Stimulated activated CD8-positive, alpha-beta memory T cell treated with anti-CD3 and anti-CD28 coated beads, Interleukin-12 subunit alpha, Interleukin-12 subunit beta, amount 100 ng/mL, for 1 hour (primary cell): ENCODE data around the gene ZNF638.
"Not testable (repeated sequence)": the region's sequence is repeated elsewhere in the genome, so short reads cannot be mapped to it uniquely, and the experiment has no call there.

ENCODE experiments used
- DNase-seq: peaks from one replicate; pipeline ENCODE4 v3.0.0-alpha.2; 2020; ENCODE audit warnings: low read depth

ZNF638 gene, protein sequence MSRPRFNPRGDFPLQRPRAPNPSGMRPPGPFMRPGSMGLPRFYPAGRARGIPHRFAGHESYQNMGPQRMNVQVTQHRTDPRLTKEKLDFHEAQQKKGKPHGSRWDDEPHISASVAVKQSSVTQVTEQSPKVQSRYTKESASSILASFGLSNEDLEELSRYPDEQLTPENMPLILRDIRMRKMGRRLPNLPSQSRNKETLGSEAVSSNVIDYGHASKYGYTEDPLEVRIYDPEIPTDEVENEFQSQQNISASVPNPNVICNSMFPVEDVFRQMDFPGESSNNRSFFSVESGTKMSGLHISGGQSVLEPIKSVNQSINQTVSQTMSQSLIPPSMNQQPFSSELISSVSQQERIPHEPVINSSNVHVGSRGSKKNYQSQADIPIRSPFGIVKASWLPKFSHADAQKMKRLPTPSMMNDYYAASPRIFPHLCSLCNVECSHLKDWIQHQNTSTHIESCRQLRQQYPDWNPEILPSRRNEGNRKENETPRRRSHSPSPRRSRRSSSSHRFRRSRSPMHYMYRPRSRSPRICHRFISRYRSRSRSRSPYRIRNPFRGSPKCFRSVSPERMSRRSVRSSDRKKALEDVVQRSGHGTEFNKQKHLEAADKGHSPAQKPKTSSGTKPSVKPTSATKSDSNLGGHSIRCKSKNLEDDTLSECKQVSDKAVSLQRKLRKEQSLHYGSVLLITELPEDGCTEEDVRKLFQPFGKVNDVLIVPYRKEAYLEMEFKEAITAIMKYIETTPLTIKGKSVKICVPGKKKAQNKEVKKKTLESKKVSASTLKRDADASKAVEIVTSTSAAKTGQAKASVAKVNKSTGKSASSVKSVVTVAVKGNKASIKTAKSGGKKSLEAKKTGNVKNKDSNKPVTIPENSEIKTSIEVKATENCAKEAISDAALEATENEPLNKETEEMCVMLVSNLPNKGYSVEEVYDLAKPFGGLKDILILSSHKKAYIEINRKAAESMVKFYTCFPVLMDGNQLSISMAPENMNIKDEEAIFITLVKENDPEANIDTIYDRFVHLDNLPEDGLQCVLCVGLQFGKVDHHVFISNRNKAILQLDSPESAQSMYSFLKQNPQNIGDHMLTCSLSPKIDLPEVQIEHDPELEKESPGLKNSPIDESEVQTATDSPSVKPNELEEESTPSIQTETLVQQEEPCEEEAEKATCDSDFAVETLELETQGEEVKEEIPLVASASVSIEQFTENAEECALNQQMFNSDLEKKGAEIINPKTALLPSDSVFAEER (N-terminal part only)

GRCh38 chr2:71331581-71332434 is at the start of gene ZNF638:
Gene ZNF638 (plus strand): TSS chr2:71331782. CDS start chr2:71348955, 17,173 bp downstream.
- peak; percentile 89 for DNase-seq

DNA sequence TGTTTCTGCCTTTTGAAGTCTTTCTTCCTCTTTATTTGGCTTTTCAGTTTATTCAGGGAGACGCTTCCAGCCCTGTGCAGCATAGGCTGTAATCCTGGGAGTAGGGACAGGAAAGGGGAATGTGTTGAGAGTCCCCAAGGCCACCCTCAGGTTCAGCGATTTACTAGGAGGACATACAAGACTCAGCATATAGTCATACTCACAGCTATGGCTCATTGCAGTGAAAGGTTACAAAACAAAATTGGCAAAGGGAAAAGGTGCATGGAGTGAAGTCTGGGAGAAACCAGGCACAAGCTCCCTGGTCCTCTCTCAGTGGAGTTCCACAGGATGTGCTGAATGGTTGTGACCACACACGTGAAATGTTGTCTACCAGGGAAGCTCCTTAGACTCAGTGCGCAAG is 49.6 kb upstream of the ZNF638 start:
- no peak for DNase-seq

DNA sequence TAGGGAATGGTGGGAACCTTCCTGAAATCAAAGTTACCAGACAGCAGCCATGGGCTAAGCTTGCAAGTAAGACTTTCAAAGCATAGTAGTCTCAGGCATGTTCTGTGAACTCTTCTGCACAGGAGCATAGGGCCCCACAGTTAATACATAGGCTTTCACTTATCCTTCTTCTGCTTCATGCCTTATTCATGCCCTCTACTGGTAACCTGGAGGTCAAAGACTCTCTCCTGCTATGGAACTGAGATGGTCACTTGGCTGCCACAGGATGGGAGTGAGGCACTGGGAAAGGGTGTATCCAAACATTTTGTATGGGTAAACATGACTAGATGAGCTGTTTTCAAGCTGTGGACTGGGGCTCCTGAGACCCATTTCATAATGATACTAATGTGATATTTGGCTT is 49.1 kb upstream of the ZNF638 start:
- no peak for DNase-seq

- no peak for DNase-seq
Measured at GRCh38 chr2:71283131-71283530, 48.5 kb upstream of the ZNF638 start.

DNA sequence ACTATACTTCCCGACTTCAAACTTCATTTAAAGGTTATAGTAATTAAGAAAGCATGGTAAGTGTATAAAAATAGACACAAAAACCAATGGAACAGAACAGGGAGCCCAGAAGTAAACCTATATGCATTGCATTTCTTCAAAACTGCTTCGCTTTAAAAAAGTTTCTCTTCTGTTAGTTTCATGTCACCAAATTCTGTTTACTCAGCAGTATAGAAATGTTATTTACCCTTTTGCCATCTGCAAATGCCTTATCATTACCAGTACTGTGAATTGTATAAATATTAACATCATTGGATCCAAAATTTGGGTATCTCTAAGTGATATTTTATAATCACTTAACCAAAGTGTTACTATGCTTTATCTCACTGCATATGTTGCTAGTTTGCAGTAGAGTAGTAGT is 45.9 kb upstream of the ZNF638 start:
- DNase-seq, result no peak

DNA sequence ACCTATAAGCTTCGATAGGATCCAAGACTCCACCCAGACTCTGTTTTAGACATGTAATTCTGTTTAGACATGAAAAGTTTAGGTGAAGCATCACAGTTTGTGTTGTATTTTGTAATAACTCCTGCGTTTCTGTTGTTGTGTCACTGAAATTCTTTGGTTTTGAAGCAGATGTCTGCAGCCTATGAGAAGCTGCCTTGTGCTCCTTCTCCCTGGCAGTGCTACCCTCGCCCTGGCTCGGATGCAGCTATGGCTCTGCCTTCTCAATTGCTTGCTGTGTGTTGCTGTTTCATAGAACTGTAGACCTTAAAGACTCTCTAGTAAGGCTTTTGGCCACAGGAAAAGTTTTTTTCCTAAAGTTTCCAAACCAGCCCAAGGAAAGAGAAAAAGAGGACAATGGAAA is 40.2 kb upstream of the ZNF638 start:
- no peak for DNase-seq

DNA sequence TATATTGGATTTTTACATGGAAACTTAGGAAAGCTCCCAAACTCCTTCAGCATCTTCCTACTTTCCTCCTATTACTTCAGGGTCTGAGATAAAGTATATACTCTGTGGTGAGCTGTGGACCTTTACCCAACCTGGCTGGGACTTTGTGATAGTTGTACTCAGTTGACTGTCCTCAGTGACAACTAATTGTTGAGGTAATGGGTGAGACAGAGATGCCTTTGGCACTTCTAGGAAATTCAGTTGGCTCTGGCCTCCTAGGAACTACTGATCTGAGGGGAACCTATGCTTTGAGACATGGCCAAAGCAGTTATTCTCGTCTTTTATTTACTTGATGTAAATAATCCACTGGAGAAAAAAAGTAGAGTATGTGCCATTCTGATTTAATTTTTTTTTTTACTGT is 39.4 kb upstream of the ZNF638 start:
- no peak for DNase-seq

DNA sequence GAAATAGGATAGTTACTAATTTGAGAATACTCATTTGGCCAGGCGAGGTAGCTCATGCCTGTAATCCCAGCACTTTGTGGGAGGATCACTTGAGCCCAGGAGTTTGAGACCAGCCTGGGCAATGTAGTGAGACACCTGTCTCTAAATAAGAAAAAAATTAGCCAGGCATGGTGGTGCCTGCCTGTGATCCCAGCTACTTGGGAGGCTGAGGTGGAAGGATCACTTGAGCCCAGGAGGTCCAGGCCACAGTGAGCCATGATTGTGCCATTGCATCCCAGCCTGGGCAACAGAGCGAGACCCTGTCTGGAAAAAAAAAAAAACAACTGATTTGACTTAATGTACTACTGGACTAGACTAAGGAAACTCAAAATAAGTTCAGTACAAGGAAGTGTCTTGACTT is 32.7 kb upstream of the ZNF638 start:
- DNase-seq, result no peak

DNA sequence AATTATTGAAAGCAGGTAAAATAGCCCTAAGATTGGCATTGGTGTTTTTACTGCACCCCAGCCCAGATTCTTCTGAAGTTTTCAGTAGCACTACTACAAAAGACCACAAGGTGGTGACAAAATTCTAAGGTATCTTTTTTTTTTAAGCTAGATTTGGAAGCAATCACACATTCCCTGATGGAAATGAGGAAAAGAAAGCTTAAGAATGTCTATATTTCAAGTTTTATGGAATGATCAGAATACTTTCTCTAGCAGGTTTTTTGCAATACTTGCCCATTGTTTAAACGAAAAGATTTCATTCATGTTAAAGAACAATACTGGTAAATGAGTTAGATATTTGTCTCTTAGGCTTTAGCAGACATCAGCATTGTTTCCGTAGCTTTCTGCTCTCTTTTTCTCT is 32.1 kb upstream of the ZNF638 start:
- DNase-seq, result no peak

DNA sequence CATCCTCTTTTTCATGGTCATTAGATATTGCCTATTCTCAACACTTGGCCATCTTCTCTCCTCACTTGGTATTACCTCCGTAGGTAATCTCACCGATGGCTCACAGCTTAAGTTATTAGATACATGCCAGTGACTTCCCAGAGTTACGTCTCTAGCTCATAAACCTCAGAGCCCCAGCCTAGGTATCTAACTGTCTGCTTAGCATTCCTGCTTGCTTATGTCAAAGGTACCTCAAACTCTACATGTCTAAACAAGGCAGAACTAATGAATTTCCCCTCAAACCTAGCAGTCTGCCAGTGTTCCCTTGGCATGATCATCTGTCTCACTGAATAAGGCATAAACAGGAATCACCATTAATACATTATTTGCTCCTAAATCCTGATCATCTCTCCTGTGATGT is 27.7 kb upstream of the ZNF638 start:
- DNase-seq, result no peak

GRCh38 chr2:71306762-71307161 is 24.8 kb upstream of the ZNF638 start:
- DNase-seq, result no peak

DNA sequence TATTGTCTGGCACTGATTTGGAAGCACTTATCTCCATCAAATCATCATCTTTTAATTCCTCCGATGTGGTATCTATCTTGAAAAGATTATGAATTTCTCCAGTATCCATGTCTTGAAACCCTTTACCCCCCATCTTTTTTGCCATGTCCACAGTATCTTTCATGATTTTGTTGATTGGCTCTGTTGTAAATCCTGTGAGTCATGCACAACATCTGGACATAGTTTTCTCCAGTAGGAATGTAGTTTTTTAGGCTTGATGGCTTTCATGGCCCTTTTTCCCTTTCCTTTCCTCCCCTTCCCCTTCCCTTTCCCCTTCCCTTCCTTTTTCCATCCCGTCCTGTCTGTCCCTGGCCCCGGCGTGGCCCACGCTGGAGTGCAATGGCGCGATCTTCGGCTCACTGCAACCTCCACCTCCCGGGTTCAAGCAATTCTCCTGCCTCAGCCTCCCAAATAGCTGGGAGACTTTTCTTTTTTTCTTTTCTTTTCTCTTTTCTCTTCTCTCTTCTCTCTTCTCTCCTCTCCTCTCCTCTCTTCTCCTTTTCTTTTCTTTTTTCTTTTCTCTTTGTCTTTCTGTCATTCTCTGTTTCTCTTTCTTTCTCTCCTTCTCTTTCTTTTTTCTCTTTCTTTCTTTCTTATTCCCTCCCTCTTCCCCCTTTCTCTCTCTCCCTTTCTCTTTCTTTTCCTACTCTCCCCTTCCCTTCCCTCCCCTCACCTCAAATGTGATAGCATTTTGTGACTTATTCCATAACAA is 18.4 kb upstream of the ZNF638 start:
- no peak for DNase-seq

- DNase-seq, result no peak
Measured at GRCh38 chr2:71317060-71317459, 14.5 kb upstream of the ZNF638 start.

DNA sequence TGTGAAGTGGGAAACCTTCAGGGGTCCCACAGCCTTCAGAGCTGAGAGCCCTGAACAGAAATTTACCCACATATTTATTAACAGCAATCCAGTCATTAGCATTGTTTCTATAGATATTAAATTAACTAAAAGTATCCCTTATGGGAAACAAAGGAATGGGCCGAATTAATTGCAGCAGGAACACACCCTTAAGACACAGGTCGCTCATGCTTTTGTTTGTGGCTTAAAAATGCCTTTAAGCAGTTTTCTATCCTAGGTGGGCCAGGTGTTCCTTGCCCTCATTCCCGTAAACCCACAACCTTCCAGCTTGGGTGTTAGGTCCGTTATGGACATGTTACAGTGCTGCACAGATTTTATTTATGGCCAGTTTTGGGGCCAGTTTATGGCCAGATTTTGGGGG is 13.7 kb upstream of the ZNF638 start:
- DNase-seq, result not testable (repeated sequence)

GRCh38 chr2:71323386-71323785 is 8.2 kb upstream of the ZNF638 start:
- no peak for DNase-seq

DNA sequence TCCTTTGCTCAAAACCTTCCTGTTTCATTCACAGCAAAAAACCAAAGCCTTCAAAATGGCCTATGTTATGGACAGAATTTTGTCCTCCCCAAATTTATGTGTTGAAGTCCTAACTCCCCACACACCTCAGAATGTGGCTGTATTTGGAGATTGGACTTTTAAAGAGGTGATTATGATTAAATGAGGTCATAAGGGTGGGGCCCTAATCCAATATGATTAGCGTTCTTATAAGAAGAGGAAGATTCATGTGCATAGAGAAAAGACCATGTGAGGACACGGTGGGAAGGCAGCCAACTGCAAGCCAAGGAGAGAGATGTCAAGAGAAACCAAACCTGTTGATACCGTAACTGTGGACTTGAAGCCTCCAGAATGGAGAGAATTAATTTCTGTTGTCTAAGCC is 4.6 kb upstream of the ZNF638 start:
- no peak for DNase-seq

DNA sequence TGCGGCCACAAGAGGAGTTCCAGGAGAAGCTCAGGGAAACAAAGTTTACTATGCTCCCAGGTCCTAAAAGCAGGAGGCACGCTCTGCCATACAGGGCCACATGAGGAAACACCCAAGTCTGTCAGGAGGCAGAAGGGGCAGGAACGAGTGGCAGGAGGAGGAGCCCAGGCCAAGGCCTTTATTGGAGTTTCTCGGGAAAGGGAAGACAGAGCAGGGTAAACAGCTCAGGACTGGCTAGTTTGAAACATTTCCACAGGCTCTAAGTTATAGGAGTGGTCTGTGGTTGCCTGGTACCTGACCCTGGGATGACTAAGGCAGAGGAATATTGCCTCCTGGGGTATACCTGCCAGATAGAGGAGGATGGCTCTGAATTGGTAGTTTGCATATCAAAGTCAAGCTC is 3.7 kb upstream of the ZNF638 start:
- no peak for DNase-seq

- no peak for DNase-seq
Measured at GRCh38 chr2:71330155-71330554, 1.4 kb upstream of the ZNF638 start.

DNA sequence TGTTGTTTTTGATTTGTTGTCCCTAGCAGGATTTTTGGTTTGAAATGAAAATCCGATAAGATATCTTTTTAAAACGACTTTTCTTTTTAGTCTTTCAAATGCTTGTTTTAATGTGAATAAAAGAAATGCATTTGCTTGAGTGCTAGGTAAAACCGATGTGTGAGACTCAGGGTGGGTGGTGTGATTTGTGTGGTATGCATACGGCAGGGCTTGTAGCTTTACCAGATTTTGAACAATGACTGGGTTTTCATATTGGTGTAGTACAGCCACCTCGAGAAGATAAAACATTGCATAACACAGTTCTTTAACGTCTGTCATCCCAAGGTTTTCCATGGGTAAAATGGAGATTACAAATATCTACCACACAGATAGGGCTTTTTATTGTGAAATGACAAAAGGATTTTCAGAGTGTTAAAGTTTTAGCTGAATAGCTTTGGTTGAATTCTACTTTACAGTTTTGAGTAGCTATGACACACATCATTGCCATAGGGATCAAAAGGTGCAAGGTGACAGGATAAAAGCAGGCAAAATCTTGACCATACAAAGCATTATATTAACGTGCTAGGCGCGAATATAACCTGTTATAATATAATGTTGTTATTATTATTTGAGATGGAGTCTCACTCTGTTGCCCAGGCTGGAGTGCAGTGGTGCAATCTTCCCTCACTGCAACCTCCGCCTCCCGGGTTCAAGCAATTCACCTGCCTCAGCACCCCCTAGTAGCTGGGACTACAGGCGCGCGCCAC is 824 bp upstream of the ZNF638 start:
- DNase-seq, result no peak

DNA sequence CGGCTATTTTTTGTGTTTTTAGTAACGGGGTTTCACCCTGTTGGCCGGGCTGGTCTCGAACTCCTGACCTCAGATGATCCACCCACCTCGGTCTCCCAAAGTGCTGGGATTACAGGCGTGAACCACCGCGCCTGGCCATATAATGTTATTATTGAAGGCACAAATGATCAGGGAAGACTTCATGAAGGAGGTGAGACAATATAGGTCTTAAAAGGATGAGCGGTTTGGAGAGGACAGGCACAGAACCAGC is 326 bp upstream of the ZNF638 start:
- not testable (repeated sequence) for DNase-seq

DNA sequence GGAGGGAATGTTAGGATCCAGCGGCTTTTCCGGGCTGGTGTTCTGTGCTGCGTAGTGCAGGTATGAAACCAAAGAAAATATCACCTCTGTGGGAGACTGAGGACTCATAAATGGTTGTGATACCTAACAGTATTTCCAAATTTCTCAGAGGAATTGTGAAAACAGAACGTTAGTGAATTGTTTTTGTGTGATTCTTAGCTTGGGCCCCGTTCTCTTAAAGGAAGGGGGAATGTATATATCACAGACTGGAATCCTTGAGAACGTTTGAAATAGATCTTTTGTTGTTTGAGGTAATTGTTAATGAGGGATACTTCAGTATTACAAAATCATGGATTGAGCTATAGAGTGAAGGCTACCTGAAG is 834 bp downstream of the ZNF638 start:
- DNase-seq, result no peak
